ENCODE data around the gene CD83. TPM values are rescaled to one million over a fixed set of nuclear protein-coding genes. Genes with fewer than 3 reads are reported as not detected.

The CD83 gene
- total and polyA plus RNA-seq, 2 of the 4 experiments (the other 2 are of a cell fraction) = 2.0 to 2.5 TPM

DNA sequence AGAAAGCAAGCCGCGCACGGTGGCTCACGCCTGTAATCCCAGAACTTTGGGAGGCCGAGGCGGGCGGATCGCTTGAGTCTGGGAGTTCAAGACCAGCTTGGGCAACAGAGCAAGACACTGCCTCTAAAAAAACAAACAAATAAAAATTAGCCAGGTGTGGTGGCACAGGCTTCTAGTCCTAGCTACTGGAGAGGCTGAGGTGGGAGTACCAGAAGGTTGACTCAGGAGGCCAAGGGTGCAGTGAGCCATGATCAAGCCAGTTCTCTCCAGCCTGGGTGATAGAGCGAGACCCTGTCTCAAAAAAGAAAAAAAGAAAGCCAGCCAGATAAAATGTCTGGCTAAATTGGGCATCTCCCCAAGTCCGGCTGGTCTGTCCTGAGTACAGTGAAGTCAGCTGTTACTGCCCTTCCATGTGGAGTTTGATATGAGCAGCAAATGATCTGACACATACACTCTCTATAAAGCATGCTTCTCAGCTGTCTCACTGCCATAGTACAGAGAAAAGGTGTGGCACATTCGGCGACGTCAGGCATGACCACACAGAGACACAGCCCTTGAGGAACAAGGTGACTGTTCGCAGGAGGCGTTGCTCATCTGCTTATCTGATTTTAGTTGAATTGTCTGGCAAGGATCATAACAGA is 13.0 kb downstream of the CD83 start:
- in situ Hi-C loops (cut with MboI; ENCODE audit: low sequenced_read_pairs) = no loop called here
- no peaks in the 10 kb centered on the region for H3K27me3 ChIP-seq (ENCODE audit: control insufficient read depth, insufficient read depth, low read length)
- no peak for TF ChIP-seq POLR2A (IDR thresholded peaks at IDR 0.05; ENCODE audit: low read depth, low read length)
- TF ChIP-seq RAD21 (IDR thresholded peaks at IDR 0.05; ENCODE audit: low read length) = no peak
- no peak for TF ChIP-seq MXI1 (IDR thresholded peaks at IDR 0.05; ENCODE audit: borderline replicate concordance, low read depth, low read length)
- TF ChIP-seq BHLHE40 (IDR thresholded peaks at IDR 0.05; ENCODE audit: low read depth, low read length) = no peak
- no peak for TF ChIP-seq ELK1 (IDR thresholded peaks at IDR 0.05; ENCODE audit: borderline replicate concordance, low read depth, low read length)
- no peak for TF ChIP-seq SMC3 (IDR thresholded peaks at IDR 0.05; ENCODE audit: low read depth, low read length)
- no peak overlapping the region for H3K4ac ChIP-seq (ENCODE audit: low read depth, low read length)
- no peaks in the 10 kb centered on the region for H4K20me1 ChIP-seq (ENCODE audit: insufficient read depth, low read length)
- ATAC-seq (ENCODE audit: low read depth) (no peak), DNase-seq (peak; percentile 2)
- dilution Hi-C loops (cut with HindIII; ENCODE audit: low sequenced_read_pairs, unreplicated experiment) = no loop called here
- H3K23ac ChIP-seq (ENCODE audit: low read depth, low read length) = no peak overlapping the region
- no peak overlapping the region for H2BK15ac ChIP-seq (ENCODE audit: low read depth, low read length)
- no TSS peak for BruUV-seq (replicated peaks)
- no peak overlapping the region for H3K4me3 ChIP-seq (ENCODE audit: insufficient read depth, low read depth, low read length)
- H4K91ac ChIP-seq (ENCODE audit: insufficient read depth, low read depth, low read length) = no peak overlapping the region
- ChIA-PET CTCF (interaction anchor here (1.9 kb wide), 1 partner anchor 10 kb away, joined by 10 read pairs; no protein-coding TSS in a partner anchor), POLR2A (ENCODE audit: unreplicated experiment) (no interaction called here)
- H3K4me1 ChIP-seq (ENCODE audit: control insufficient read depth, insufficient read depth, low read length) = no peaks in the 10 kb centered on the region
- H3K27ac ChIP-seq (ENCODE audit: insufficient read depth, low read length) = no peak overlapping the region
- H3K9me3 ChIP-seq (ENCODE audit: control insufficient read depth, insufficient read depth, low read length) = no peaks in the 10 kb centered on the region
- H3K9ac ChIP-seq (ENCODE audit: low read depth, low read length) = no peak overlapping the region
- H4K5ac ChIP-seq (ENCODE audit: low read depth, low read length) = no peak overlapping the region
- no peak overlapping the region for H2AK9ac ChIP-seq (replicated peaks; ENCODE audit: low read depth, low read length, poor library complexity)
- no peak overlapping the region for H3K18ac ChIP-seq (ENCODE audit: low read depth, low read length)
- no peak overlapping the region for H2AK5ac ChIP-seq (ENCODE audit: low read depth, low read length)
- 80% methylated on average over 1 of the region's 15 CpGs; no CpG with 5 or more reads in 1 of the 2 experiments for WGBS, 2 experiments (ENCODE audit: extremely low coverage in 2 of 2, insufficient read length in 1 of 2)
- H2BK120ac ChIP-seq (ENCODE audit: low read depth, low read length) = no peak overlapping the region
- H3K56ac ChIP-seq (ENCODE audit: extremely low read depth, insufficient read depth, low read length) = no peak overlapping the region
- H3K14ac ChIP-seq (replicated peaks; ENCODE audit: low read depth, low read length) = no peak overlapping the region
- H3K9me1 ChIP-seq (ENCODE audit: insufficient read depth, low read length) = no peaks in the 10 kb centered on the region
- no peak overlapping the region for H3K4me2 ChIP-seq (ENCODE audit: low read depth, low read length)
- no peak overlapping the region for H2AFZ ChIP-seq (replicated peaks; ENCODE audit: low read length, poor library complexity)
- intact Hi-C loops (cut with micrococcal nuclease) = no loop called here
- H3K36me3 ChIP-seq (ENCODE audit: control insufficient read depth, insufficient read depth, low read length) = no peaks in the 10 kb centered on the region; the same call in 1 of the 2 replicates
- no peak overlapping the region for H4K8ac ChIP-seq (ENCODE audit: low read depth in 2 of 2, low read length in 2 of 2)
- H2BK20ac ChIP-seq (ENCODE audit: low read depth, low read length) = no peak overlapping the region
- H2BK5ac ChIP-seq (ENCODE audit: low read depth, low read length, poor library complexity, severe bottlenecking) = no peak overlapping the region
- no peaks in the 10 kb centered on the region for H3K79me1 ChIP-seq (ENCODE audit: low read depth in 1 of 2, low read length in 2 of 2)

Measured in IMR-90 (cell line).